HG02943 (cell line): ENCODE measurements around the gene ELF2.
"Not testable (repeated sequence)": the region's sequence is repeated elsewhere in the genome, so short reads cannot be mapped to it uniquely, and the experiment has no call there.

Experiments
- ATAC-seq: cut with Tn5 transposase; IDR thresholded peaks from one replicate; pipeline ENCODE4 v1.9.1; 2021; ENCODE audit warnings: mild to moderate bottlenecking, low read depth, moderate library complexity; ENCODE audit not compliant: unreplicated experiment

The ELF2 gene

DNA sequence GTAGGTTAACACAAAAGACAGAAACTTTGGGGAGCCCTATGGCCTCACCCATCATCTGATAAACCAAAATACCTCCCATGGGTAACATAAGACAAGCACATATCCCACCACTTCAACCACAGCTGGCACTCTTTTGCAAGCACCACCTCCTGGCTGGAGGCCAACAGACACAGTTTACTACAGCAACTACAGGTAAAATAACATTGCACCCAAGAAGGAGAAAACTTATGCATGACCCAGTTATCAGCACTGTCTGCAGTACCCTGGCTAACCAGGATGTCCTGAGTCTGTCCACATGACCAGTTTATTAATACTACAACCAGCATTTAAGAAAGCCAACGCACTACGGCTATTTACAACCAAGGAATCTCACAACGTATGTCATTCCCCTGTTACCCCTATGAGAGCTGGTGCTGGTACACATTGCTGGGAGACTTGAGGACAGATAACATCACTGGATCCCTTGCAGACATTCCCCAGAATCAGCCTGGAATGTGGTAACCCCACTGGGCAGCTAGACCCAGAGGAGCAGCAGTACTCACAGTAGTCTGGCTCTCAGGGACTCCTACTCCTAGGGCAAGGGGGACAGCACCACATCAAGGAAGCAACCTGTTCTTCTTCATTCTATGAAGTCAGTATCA lies 32.0 kb downstream of the ELF2 start:
- no peak for ATAC-seq

DNA sequence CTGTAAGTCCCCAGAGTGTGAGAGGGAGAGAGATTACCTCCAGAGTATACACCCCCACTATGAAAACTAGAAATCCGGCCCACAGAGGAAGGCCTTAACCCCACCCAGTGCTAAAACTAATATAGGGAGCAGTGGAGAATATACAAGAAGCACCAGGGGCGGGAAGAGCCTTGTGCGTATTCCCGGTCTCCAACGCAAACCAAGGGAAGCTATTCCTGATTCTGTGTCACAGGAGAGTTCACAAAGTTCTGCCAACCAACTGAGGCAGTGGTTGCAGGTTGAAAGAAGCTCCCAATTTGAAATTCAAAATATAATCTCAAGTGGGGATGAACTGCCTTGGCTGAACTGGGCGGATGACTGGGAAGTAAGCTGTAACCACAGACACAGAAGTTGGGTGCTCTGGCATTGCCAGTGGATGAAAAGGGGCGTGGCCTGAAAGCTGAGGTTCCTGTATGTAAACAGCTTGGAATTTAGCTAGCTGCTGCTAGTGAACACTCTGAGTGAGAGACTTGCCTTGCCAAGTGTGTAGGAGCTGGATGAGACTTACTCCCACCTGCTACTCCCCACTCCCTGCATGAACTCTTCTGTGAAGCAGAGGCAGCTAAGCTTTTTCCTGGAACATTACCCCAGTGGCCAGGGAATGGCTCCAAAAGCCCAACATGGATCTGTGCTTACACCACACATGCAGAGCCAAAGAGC lies 32.7 kb downstream of the ELF2 start:
- no peak for ATAC-seq

DNA sequence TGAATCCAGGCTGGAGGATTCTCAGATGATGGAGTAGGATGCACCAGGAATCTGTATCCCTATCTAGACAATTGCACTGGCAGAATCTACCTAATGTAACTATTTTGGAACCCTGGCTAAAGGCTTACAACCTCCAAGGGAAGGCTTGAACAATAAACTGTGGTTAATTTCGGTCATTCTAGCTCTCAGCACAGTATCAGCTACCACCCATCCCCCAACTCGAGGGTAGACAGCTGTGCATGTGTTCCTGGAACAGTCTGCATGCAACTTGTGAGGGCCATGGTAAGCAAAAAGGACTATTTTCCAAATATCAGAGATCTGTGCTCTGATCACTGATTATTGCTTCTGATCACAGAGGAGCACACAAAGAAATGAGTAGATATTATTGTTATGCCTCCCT lies 34.0 kb downstream of the ELF2 start:
- no peak for ATAC-seq

DNA sequence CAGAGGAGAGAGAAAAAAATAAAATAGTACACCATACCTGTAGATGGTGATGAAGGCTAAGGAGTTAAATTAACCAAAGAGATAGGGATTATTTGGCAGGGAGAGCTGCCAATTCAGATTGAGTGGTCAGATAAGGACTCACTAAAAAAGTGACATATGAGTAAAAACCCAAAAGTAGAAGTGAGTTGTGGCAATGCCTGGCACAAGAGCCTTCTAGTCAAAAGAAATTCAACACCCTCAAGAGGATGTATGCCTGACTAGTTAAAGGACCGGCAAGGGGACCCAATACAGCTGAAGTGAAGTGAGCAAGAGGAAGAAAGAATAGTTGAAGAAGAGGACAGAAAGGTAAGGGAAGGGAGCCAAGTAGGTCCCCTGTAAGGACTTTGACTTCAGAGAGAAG lies 34.9 kb downstream of the ELF2 start:
- ATAC-seq = no peak

DNA sequence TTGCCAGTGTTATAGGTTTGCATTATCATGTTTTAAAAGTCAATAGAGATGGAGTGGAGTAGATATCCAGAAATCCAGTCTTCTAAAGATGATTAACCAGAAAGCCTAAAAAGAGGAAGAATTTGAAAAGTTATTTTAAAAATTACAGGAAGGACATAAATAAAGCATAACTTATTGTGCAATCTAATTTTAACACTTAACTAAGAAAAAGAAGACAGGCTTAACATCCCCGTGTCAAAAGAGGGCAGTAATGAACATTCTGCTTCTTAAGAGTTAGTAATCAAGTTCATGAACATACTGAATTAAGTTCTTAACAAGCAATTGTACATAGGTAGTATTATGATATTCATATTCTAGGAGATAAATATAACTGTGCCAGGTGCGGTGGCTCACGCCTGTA lies 39.3 kb downstream of the ELF2 start:
- no peak for ATAC-seq

DNA sequence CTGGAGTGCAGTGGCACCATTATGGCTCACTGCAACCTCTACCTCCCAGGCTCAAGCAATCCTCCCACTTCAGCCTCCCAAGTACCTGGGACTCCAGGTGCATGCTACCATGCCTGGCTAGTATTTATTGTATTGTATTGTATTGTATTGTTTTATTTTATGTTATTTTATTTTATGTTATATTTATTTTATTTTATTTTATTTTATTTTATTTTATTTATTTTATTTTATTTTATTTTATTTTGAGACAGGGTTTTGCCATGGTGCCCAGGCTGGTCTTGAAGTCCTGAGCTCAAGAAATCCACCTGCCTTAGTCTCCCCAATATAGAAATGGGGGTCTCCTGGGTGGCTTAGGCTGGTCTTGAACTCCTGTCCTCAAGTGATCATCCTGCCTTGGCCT lies 42.6 kb downstream of the ELF2 start:
- no peak for ATAC-seq

DNA sequence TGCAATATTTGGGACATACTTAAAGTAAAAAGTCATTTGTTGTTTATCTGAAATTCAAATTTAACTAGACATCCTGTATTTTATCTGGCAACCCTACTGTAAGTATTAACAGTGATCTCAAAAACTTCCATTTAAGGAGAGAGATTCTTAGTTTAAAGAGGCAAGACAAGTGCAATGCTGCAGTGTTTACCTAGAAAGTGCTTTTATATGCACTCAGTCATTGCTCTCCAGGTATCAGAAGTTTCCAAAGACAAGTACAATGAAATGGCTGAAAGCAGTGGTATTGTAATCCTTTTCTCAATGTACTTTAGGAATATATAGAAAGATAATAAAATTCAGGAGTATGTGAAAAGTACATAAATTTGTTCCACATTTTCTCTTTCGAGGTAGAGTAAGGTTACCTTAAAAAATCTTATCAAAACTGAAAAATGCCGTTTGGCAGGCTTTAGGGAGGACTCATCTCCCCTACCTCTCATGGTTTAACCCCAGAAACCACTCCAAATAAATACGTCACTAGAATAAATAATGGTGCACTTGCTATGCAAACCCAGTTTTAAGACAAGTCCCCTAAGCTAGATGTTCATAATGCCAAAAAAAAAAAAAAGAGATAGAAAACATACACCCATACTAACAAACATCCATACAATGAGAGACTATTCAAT lies 45.7 kb downstream of the ELF2 start:
- no peak for ATAC-seq

DNA sequence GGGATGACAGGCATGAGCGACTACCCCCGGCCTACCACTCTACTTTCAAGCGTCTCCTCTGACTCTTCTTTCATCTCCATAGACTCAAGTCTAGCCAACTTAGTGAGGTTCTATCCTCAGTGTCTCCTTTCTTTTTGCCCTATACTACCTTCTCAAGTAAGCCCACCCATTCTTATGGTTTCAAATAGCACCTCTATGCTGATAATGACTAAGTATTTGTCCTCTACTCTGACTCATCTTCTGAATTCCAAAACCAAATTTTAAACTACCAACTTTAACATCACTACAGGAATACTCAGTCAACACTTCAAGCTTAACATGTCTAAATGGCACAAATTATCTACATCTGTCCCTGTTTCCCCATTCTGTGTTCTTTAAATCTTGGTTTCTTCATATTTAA lies 47.8 kb downstream of the ELF2 start:
- ATAC-seq = no peak

DNA sequence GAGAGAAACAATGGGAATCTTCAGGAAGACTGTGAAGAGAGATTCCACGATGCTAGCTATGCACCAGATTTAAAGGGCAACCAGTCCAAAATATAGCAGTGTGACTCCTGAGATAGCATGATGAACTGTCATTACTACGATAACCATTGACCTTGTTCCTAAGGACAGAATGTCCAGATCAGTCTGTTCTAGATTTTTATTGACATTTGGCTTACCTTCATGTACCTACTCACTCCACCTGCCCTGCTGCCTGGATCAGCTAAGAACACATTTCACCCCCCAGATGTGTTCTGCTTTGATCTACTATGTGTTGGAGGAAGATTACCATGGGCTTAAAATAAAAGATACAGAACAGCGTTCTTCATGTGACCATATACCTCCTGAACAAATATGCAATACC lies 50.1 kb downstream of the ELF2 start:
- ATAC-seq = no peak

DNA sequence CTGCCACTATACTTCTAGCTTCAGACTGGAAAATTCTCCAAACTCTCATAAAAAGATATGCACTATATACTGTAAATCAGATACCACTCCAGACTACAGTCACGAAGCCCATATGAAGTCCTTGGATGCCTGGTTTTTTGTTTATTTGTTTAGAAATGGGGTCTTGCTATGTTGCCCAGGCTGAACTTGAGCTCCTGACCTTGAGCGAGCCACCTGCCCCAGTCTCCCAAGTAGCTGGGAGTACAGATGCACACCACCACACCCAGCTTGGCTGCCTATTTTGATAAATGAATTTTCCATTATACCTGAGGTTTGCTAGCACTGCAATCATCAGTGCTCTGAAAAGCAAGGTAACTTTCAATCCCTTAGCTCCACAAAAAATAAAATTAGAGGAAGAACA lies 53.1 kb downstream of the ELF2 start:
- ATAC-seq = no peak

DNA sequence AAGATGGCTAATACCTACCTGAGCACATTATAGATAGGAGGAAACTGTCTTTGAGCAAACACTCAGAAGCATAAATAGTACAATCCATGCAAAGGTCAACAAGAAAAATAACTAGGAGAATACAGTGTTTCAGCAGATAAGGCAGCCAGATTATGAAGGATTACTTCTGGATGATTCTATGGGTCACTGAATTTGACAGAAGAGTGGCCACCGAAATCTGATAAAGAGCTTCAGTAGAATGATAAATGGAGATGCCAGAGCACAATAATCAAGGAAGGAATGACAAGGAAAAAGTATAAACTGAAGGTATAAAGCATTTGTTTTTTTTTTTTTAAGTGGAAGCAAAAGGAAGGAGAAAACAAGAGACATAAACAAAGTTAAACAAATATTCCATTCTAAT lies 58.7 kb downstream of the ELF2 start:
- no peak for ATAC-seq

DNA sequence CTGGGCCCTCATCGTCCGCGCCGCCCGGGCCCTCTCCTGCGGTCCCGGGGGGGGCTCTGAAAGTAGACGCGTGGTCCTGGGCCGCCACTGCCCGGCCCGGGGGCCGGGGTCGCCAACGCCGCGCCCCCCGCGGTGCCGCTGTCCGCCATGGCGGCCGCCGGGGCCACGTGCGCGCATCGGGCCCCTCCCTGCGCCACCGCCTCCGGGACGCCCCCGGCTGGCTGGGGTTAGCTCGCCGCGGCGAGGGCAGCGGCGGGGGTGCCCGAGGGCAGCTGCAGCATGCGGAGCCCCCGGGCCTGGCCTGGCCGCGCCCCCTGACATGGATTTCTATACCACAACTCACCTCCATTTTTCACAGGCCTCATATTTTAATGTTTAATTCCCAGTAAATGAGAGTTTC lies 61.8 kb downstream of the ELF2 start:
- no peak for ATAC-seq

DNA sequence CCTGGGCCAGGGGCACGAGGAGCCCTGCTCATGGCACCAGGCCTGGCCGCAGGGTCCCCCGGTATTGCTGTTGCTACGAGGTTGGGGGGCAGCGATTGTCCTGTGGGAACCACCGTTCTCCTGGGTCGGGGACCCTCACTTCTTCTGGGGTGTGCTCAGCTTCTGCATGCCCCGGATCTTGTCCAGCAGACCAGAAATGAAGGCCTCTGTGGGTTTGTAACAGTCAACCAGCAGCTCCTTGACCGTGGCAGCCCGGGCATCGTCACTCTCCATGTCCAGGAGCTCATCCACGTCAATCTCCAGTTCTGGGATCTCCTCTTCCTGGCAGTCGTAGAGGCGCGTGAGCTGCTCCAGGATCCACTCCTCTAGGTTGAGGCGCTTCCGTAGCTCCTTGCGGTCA lies 62.2 kb downstream of the ELF2 start:
- ATAC-seq = not testable (repeated sequence)

DNA sequence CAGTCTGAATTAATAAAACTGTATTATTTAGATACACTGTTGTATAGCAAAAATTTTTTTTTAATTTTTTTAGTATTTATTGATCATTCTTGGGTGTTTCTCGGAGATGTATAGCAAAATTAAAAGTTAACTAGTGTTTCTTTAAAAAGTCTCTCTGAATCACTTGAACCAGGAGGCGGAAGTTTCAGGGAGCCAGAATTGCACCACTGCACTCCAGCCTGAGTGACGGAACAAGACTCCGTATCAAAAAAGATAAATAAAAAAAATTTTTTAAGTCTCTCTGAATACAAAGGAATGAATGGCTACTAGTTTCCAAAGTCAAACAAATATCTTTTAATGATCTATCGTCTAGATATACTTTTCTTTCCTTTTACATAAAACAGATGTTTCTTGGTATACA lies 64.4 kb downstream of the ELF2 start:
- no peak for ATAC-seq

DNA sequence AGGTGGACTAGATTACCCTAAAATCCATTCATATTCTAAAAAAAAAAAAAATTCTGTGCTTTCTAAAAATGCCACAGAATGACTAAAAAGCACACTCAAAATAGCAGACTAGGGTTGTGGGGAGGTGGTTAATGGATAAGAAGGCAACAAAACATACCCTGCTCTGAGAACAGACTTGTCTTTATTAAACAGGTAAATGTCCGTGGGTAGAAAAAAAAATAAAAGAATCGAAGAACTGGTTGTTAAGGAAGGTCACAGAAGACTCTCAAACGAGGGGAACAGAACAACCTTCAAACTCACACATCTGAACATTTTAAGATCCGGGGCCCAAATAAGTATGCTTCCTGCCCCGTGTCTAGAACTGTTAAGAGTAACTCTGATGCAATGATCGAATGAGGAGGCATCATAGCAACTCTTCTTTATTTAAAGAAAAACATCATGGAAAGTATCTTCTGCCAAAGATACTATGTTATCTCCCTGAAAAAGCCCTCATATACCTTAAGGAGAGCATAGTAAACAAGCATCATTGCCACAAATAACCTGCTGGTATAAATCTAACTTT lies 68.4 kb downstream of the ELF2 start:
- no peak for ATAC-seq

DNA sequence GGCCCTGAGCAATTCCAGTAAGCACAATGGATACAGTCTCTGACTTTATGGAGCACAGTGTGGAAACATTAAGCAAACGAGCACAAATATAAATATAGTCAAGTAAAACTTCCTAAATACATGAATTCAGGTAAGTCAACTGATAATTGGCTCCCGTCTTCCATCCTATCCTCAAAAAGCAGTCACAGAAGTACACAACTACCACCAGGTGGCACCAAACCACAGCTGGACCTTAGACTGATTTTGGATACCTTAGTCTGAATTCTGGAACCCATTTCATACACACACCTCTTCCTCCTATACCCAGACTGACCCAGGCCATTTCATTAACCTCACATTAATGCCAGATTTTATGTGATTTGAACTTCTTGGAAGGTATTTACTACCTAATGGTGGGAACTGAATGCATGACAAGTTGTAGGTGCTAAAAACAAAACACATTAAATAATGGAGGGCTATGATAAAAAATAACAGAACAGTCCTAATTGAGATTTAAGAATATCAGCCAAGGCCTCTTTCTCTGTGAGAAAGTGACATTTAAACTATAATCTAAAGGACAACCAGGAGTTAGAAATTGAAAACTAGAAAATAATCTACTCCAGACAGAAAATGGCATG lies 77.5 kb downstream of the ELF2 start:
- ATAC-seq = no peak

DNA sequence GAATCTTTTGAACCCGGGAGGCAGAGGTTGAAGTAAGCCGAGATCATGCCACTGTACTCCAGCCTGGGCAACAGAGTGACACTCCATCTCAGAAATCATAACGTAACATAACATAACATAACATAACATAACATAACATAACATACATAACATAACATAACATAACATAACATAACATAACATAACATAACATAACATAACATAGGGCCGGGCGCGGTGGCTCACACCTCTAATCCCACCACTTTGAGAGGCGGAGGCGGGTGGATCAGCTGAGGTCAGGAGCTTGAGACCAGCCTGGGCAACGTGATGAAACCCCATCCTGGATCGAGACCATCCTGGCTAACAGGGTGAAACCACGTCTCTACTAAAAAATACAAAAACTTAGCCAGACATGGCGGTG lies 84.7 kb downstream of the ELF2 start:
- ATAC-seq = no peak

DNA sequence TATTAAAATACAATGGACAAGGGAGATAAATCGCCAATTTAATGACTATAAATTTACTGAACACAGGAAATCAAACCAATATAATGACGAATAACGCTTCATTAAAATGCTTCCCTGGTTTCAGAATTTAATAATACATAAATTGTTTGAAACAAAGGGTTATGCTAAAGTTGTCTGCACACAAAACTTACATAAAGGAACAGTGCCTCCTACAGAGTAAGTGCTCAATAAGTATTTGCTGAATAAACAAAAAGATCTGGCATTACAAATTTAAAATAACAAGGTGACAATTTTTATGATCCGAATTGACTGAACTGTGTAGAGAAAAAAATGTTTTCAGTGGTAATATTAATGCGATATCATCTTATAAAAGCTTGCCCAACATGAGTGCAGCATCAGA lies 91.9 kb downstream of the ELF2 start:
- ATAC-seq = no peak

DNA sequence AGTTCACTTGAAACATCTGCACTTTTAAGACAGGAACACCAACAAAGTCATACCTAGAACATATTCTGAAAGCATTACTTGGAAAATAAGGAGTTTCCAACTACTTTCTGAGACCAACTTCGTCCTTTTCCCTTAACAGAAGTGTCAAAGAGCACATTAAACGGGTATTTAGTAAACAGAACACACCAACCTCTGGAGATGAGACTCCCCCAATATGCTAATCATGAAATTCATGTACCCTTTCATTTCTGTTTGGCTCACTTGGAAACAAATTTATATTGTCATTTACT lies 92.3 kb downstream of the ELF2 start:
- ATAC-seq = no peak

DNA sequence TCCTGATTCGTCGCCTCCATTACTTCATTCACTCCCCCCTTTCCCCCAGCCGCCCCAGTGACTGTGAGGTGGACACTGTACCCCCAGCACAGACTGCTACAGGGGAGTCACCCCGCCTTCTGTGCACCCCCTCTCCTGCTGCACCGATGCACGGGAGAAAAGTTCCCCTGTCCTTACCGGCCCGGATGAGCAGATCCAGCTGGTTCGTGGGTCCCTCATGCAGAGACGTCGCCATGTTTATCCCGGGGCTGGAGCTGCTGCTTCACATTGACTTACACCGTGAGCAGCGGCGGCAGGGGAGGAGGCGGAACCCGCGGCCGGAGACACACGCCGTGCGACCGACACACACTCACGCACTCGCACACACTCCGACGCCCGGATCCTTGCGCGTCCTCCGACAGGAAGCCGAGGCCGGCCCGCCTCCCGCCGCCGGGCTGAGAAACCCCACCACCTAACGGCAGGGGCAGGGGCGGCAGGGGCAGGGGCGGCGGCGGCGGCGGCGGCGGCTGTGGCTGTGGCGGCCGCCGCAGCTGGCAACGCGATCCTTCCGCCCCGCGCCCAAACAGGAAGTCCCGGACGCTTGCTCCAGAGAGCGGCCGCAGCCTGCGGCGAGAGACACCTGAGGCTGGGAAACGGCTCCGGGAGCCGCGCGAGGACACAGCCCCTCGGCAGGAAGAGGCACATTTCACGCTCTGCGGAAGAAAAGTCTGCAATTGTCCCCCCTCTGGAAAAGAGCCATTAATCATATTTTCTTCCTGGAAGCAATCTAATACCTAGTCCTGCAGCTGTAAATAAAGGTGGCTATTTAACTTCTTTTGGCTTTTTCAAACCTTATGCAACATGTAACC lies 92.8 kb downstream of the ELF2 start:
- ATAC-seq = peak; percentile 63

DNA sequence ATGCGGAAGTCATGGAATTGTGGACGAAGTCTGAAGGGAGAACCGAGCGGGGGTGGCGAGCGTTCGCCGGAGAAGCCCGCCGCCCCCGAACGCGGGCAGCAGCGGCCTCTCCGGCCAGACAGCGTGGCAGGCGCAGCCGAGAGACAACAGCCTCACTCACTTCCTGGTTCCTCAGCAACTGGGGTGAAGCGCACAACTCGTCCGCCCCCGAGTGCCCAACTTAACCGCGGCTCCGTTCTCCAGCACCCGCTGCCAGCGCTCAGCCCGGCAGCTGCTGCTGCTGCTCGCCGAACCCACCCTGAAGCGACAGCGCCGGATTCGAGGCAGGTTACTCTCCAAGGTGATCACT lies 93.4 kb downstream of the ELF2 start:
- peak; percentile 42 for ATAC-seq
